ENCODE results near the gene SGSM2.
A peak's percentile ranks its signal among the peaks of the same experiment; 100 is the strongest.

The SGSM2 gene

DNA sequence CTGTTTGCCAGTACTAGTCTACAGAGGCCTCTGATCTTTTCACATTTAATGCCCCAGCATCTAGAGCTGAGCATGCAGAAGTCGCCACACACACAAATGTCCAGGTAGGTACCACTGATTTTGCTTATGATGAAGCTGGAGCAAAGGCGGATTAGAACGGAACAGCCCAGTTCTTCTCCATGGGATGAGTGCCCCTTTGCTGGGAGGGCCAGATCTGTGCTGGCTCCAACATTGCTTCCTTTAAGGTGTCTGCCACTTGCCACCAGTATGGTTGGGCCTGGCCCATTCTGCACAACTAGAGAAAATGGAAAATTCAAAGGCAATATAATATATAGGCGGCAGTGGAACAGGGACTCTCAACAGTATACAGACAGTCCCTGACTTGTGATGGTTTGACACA lies 65.7 kb downstream of the SGSM2 start:
- TF ChIP-seq, protein P1, sequence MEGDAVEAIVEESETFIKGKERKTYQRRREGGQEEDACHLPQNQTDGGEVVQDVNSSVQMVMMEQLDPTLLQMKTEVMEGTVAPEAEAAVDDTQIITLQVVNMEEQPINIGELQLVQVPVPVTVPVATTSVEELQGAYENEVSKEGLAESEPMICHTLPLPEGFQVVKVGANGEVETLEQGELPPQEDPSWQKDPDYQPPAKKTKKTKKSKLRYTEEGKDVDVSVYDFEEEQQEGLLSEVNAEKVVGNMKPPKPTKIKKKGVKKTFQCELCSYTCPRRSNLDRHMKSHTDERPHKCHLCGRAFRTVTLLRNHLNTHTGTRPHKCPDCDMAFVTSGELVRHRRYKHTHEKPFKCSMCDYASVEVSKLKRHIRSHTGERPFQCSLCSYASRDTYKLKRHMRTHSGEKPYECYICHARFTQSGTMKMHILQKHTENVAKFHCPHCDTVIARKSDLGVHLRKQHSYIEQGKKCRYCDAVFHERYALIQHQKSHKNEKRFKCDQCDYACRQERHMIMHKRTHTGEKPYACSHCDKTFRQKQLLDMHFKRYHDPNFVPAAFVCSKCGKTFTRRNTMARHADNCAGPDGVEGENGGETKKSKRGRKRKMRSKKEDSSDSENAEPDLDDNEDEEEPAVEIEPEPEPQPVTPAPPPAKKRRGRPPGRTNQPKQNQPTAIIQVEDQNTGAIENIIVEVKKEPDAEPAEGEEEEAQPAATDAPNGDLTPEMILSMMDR (IDR thresholded peaks at IDR 0.05; ENCODE audit: insufficient read depth, low read depth, low read length, missing control alignments) = no peak
- H3K4me3 ChIP-seq (ENCODE audit: low read length) = no peak overlapping the region
- no peak for DNase-seq (ENCODE audit: low read depth)

GRCh38 chr17:2405247-2405926 lies 68.1 kb downstream of the SGSM2 start:
- TF ChIP-seq, protein P1 (IDR thresholded peaks at IDR 0.05; ENCODE audit: insufficient read depth, low read depth, low read length, missing control alignments) = no peak
- no peak overlapping the region for H3K4me3 ChIP-seq (ENCODE audit: low read length)
- DNase-seq (ENCODE audit: low read depth) = peak; percentile 98

DNA sequence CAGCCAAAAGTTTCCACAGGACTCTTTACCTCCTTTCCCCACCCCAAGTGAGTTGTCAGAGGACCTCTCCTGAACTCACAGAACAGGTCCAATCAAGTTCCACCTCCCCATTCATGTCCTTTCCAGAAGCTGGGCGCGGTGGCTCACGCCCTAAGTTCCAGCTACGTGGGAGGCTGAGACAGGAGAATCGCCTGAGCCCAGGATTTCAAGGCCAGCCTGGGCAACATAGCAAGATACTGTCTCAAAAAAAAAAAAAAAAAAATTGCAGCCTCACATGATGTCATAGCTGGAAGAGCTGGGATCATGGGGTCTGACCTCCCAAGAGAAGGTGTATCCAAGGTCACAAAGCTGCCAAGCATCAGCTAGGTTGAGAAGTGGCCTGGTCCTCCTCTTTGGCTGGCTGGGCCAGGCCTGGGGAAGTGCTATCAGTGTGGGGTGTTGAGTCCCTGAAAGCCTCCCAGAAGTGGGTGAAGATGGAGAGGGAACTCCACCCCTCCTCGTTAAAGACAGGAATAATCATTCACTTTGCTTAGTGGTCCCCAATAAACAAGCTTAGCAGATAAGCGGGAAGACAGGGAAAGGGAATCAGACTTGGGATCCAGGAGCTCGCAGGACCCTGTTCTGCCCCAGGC lies 69.1 kb downstream of the SGSM2 start:
- TF ChIP-seq, protein P1 (IDR thresholded peaks at IDR 0.05; ENCODE audit: insufficient read depth, low read depth, low read length, missing control alignments) = no peak
- H3K4me3 ChIP-seq (ENCODE audit: low read length) = no peak overlapping the region
- peak; percentile 97 for DNase-seq (ENCODE audit: low read depth)

- TF ChIP-seq, protein P1 (IDR thresholded peaks at IDR 0.05; ENCODE audit: insufficient read depth, low read depth, low read length, missing control alignments) = no peak
- H3K4me3 ChIP-seq (ENCODE audit: low read length) = no peak overlapping the region
- DNase-seq (ENCODE audit: low read depth) = peak; percentile 98
Observed at GRCh38 chr17:2406903-2407790, 69.8 kb downstream of the SGSM2 start.

DNA sequence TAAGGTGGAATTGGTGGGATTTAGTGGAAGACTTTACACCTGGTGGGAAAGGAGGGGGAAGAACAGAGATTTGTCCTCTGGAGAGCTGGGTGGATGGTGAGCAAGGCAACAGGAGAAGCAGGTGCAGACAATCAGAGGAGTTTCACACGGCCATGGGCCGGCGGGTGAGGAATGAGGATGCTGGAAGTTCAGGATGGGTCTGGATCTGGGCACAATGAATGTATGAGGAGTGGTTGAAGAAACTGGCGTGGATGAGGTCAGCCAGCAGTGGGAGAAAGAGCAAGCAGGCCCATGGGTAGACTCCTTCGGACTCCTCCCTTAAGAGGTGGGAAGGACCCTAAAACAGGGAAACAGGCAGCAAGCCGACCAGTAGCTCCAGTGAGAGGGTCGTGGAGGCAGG lies 73.7 kb downstream of the SGSM2 start:
- TF ChIP-seq, protein P1 (IDR thresholded peaks at IDR 0.05; ENCODE audit: insufficient read depth, low read depth, low read length, missing control alignments) = no peak
- H3K4me3 ChIP-seq (ENCODE audit: low read length) = no peak overlapping the region
- DNase-seq (ENCODE audit: low read depth) = no peak

- DNase-seq (ENCODE audit: low read depth) = no peak
- no peak overlapping the region for H3K4me3 ChIP-seq (ENCODE audit: low read length)
- TF ChIP-seq, protein P1 (IDR thresholded peaks at IDR 0.05; ENCODE audit: insufficient read depth, low read depth, low read length, missing control alignments) = peak; percentile 3
Observed at GRCh38 chr17:2412561-2413021, 75.3 kb downstream of the SGSM2 start.

All from epithelial cell of esophagus (primary cell).